H7 (cell line): ENCODE measurements around the gene PPM1D. TPM values are rescaled to one million over a fixed set of nuclear protein-coding genes. Genes with fewer than 3 reads are reported as not detected.
"Not testable (repeated sequence)": the region's sequence is repeated elsewhere in the genome, so short reads cannot be mapped to it uniquely, and the experiment has no call there.

Experiments
- DNase-seq: peaks from one replicate; pipeline ENCODE4 v3.0.0; 2012
- H3K27me3 ChIP-seq: 2 replicates; pipeline ENCODE4 v1.6.0; 2011; ENCODE audit warnings: mild to moderate bottlenecking, low read length; ENCODE audit not compliant: control insufficient read depth, insufficient read depth
- H3K36me3 ChIP-seq: replicated peaks from 2 replicates; pipeline ENCODE4 v1.5.1; 2011; ENCODE audit warnings: low read length; ENCODE audit not compliant: control insufficient read depth, insufficient read depth
- H3K4me3 ChIP-seq: 2 replicates; pipeline ENCODE4 v1.5.1; 2011; ENCODE audit warnings: low read depth, mild to moderate bottlenecking, control low read depth, low read length, moderate library complexity; ENCODE audit not compliant: insufficient read depth
- total RNA-seq: library from RNA; depleted of rRNA; stranded (reverse); fragments of >200 nt; shearing (Covaris generic); gene quantifications from 2 replicates; pipeline ENCODE4 v1.2.3, GENCODE V29; 2014

Gene PPM1D
- total RNA-seq, 1 experiment from 2014 or later: 13.9 TPM

GRCh38 chr17:60579551-60579950, 20.4 kb upstream of the PPM1D start:
- Histone ChIP-seq H3K36me3 (no peaks in the 10 kb centered on the region), H3K27me3 (no peaks in the 10 kb centered on the region), H3K4me3 (no peak overlapping the region)
- no peak for DNase-seq

GRCh38 chr17:60583008-60583407, 17.0 kb upstream of the PPM1D start:
- Histone ChIP-seq H3K36me3 (no peaks in the 10 kb centered on the region), H3K4me3 (no peak overlapping the region), H3K27me3 (no peaks in the 10 kb centered on the region)
- no peak for DNase-seq

GRCh38 chr17:60585887-60586286, 14.1 kb upstream of the PPM1D start:
- no peaks in the 10 kb centered on the region for H3K36me3 ChIP-seq
- no peak overlapping the region for H3K4me3 ChIP-seq
- no peak for DNase-seq
- H3K27me3 ChIP-seq: no peaks in the 10 kb centered on the region

- DNase-seq: peak; percentile 49
- Histone ChIP-seq H3K36me3 (no peaks in the 10 kb centered on the region), H3K4me3 (no peak overlapping the region), H3K27me3 (no peaks in the 10 kb centered on the region)
Measured at GRCh38 chr17:60586288-60586974, 13.6 kb upstream of the PPM1D start.

- Histone ChIP-seq H3K36me3 (no peaks in the 10 kb centered on the region), H3K27me3 (no peaks in the 10 kb centered on the region), H3K4me3 (no peak overlapping the region)
- DNase-seq: no peak
Measured at GRCh38 chr17:60590070-60590469, 9.9 kb upstream of the PPM1D start.

- H3K4me3 ChIP-seq: no peak overlapping the region
- H3K27me3 ChIP-seq: no peaks in the 10 kb centered on the region
- no peak for DNase-seq
- no peaks in the 10 kb centered on the region for H3K36me3 ChIP-seq
Measured at GRCh38 chr17:60592750-60593149, 7.2 kb upstream of the PPM1D start.

GRCh38 chr17:60593441-60594036, 6.5 kb upstream of the PPM1D start:
- DNase-seq, H3K36me3 ChIP-seq, H3K27me3 ChIP-seq, H3K4me3 ChIP-seq: not testable (repeated sequence)

- DNase-seq, H3K4me3 ChIP-seq, H3K36me3 ChIP-seq, H3K27me3 ChIP-seq: not testable (repeated sequence)
Measured at GRCh38 chr17:60594170-60594569, 5.8 kb upstream of the PPM1D start.

- no peak for DNase-seq
- H3K27me3 ChIP-seq: no peaks in the 10 kb centered on the region
- H3K4me3 ChIP-seq: no peak overlapping the region
- no peaks in the 10 kb centered on the region for H3K36me3 ChIP-seq
Measured at GRCh38 chr17:60594734-60595133, 5.3 kb upstream of the PPM1D start.

GRCh38 chr17:60597297-60597696, 2.7 kb upstream of the PPM1D start:
- H3K27me3 ChIP-seq: no peaks in the 10 kb centered on the region
- no peak overlapping the region for H3K4me3 ChIP-seq
- no peak for DNase-seq
- H3K36me3 ChIP-seq: no peaks in the 10 kb centered on the region

- no peaks in the 10 kb centered on the region for H3K27me3 ChIP-seq
- no peak for DNase-seq
- no peaks in the 10 kb centered on the region for H3K36me3 ChIP-seq
- H3K4me3 ChIP-seq: no peak overlapping the region
Measured at GRCh38 chr17:60598001-60598736, 1.8 kb upstream of the PPM1D start.

GRCh38 chr17:60599220-60599619, 773 bp upstream of the PPM1D start:
- Histone ChIP-seq H3K36me3 (no peaks in the 10 kb centered on the region), H3K27me3 (no peaks in the 10 kb centered on the region), H3K4me3 (peak overlapping the region; percentile 83)
- peak; percentile 26 for DNase-seq

GRCh38 chr17:60600490-60601446, 775 bp downstream of the PPM1D start:
- Histone ChIP-seq H3K27me3 (no peaks in the 10 kb centered on the region), H3K4me3 (peak overlapping the region; percentile 94), H3K36me3 (no peaks in the 10 kb centered on the region)
- peak; percentile 84 for DNase-seq
